ENCODE results near the gene ATXN10.

ATXN10 gene

GRCh38 chr22:45768490-45768889 is 96.9 kb downstream of the ATXN10 start:
- no peak for FAIRE-seq

- FAIRE-seq, result no peak
Observed at GRCh38 chr22:45769569-45770210, 98.1 kb downstream of the ATXN10 start.

GRCh38 chr22:45770506-45770905 is 98.9 kb downstream of the ATXN10 start:
- FAIRE-seq, result no peak

DNA sequence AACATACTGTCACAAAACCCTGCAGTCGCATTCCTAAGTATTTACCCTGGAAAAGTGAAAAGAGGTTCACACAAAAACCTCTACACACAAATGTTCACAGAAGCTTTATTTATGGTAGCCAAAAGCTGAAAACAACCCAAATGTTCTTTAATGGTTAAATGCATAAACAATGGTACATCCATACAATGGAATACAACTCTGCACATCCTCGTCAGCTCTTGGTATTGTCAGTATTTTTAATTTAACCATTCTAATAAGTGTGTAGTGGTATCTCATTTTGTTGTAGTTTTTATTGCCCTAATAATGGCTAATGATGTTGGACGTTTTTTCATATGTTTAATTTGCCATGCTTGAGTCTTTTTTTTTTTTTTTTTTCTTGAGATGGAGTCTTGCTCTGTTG is 99.4 kb downstream of the ATXN10 start:
- FAIRE-seq, result no peak

GRCh38 chr22:45771711-45772110 is 100.1 kb downstream of the ATXN10 start:
- FAIRE-seq, result no peak

DNA sequence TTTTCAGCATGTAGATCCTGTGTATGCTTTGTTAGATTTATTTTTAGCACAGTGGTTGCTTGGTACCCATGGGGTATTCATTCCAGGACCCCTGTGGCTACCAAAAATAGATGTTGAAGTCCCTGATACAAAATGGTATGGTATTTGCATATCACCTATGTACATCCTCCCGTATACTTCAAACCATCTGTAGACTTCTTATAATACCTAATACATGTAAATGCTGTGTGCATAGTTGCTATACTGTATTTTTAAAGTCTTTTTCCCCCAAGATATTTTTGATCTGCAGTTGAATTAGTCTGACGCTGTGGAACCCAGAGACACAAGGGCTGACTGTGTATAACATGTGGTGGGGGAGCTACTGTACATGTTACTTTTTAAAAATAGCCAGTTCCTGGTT is 101.1 kb downstream of the ATXN10 start:
- no peak for FAIRE-seq

DNA sequence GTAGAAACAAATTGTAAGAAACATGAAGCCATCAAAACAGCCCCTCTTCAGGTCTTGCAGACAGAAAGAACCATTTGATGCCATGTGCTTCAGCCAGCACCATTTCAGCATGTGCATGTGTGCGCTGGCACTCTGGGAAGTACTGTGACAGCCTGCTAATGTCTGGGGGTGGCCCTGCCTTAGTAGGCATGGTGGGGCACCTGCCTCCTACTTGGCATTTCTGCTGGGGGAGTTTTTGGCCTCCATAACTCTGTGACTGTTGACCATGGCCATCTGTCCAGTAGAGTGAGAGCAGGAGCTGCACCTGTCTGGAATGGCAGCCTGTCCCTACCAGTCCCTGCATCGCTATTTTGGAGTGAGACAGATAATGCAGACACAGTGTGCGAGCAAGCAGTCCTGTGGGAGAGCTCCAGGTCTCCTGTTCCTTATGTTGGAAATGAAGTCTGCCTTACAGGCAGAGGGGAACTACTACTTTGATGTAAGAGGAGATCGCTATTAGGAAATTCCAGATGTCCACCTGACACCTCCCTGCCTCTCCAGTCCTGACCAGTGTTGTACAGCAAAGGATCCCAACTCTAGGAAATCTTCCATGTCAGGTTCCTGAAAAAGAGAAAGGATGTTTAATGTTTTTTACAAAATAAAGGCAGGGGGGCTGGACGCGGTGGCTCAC is 102.5 kb downstream of the ATXN10 start:
- no peak for FAIRE-seq

DNA sequence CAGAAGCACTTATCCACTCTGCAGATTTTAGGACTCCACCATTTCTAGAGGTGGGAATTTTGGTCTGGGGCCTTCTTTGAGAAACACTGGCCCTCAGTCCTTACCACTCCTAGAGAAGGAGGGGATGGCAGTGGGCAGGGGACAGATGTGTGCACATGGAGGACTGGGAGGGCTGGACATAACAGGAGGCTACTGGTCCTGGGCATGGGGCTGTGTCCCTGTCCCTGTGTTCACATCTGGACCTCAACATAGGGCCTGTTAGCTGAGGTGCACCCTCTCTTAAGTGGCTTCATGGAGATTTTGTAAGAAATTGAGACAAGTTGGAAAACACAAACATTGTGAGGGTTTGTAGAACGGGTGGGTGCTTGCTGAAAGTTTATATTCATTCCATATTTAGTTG is 103.4 kb downstream of the ATXN10 start:
- no peak for FAIRE-seq

- FAIRE-seq, result no peak
Observed at GRCh38 chr22:45775569-45776312, 104.1 kb downstream of the ATXN10 start.

DNA sequence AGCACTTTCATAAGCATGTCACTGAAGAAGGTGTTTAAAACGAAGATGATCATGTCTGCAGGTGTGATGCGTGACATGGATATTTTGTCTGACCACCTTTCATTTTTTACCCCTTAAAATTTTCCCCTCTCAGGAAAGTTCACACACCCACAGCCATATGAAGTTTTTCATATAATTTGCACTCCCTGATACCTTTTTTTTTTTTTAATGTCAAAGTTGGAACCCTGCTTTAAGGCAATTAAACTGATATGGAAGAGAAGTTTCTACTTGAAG is 104.6 kb downstream of the ATXN10 start:
- FAIRE-seq, result no peak

DNA sequence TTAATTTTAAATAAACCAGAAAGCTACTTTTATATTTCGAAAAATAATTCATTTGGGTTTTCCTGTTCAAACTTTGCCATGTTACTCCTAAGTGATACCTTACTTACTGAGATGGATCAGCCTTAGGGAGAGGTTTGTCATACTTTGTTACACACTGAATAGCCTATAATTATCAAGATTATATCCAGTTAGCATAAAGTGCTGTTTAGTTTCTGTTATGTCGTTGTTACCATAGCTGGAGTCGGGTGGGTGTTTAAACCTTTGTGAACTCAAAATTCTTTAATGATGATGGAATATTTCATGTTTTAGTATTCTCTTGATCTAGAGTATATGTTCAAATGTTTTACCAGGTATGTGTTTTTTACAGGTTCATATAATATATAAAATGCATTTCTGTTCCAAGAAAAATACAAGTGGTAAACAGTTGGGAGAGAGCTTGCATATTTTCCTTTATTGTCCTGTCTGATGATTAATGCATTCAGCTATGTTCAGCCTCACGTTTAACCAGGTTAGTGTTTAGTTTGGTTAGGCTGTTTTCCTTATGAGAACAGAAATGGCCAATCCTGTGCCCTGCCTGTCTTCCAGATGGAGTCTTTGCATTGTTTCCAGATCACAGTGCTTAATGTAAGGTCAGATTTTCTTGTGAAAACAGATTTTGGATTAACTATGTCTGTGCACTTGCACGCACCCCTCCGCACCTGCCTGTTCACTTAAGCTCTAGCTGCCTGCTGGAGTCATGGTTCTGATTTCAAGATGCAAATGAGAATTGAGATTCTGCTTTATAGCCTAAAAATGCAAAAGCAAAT is 105.6 kb downstream of the ATXN10 start:
- FAIRE-seq, result no peak

DNA sequence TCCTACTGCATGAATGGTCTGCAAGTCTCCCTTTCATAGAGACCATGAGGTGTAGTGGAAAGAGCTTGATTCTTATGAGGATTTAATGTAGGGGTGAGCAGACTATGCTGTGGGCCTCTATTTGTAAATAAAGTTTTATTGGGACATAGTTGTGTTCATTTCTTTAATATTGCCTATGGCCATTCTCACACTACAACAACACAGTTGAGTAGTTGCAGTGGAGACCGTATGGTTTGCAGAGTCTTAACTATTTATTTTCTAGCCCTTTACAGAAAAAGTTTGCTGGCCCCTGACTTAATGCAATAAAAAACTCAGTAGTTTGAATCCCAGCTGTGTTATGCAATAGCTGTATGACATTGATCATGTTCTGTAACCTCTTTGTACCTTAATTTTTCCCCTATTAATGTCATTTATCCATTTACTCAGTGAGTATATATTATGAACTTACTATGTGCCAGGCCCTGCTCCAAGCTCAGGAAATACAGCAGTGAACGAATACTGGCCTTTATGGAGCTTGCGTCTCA is 106.3 kb downstream of the ATXN10 start:
- FAIRE-seq, result no peak

DNA sequence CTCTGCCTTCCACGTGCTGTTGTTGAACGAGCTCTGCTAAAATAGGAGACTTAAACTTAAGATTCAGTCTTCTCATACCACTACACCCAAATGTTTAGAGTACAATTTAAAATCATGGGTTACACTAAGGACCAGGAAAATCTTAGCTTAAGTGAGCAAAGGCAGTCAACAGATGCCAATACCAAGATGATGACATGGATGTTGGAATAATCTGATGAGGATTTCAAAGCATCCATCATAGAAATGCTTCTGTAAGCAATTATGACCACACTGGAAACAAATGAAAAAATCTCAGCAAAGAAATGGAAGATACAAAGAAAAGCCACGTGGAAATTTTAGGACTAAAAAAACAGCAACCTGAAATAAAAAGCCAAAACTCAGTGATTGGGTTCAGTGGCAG is 109.8 kb downstream of the ATXN10 start:
- FAIRE-seq, result no peak

- no peak for FAIRE-seq
Observed at GRCh38 chr22:45781966-45782365, 110.3 kb downstream of the ATXN10 start.

DNA sequence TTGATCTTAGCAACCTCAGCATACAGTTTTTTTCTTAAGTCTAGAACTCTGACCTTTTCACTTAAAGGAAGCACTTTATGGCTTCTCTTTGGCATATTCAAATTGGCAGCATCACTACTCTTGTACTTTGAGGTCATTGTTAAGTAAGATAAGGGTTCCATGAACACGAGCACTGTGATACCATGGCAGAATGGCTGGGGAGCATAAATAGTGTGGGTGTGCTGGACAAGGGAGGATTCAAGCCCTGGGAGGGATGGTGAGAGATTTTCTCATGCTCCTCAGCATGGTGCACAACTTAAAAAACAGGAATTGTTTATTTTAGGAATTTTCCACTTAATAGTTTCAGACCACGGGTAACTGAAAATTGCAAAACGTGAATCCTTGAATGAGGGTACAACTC is 111.4 kb downstream of the ATXN10 start:
- no peak for FAIRE-seq

GRCh38 chr22:45783690-45784089 is 112.1 kb downstream of the ATXN10 start:
- FAIRE-seq, result no peak

DNA sequence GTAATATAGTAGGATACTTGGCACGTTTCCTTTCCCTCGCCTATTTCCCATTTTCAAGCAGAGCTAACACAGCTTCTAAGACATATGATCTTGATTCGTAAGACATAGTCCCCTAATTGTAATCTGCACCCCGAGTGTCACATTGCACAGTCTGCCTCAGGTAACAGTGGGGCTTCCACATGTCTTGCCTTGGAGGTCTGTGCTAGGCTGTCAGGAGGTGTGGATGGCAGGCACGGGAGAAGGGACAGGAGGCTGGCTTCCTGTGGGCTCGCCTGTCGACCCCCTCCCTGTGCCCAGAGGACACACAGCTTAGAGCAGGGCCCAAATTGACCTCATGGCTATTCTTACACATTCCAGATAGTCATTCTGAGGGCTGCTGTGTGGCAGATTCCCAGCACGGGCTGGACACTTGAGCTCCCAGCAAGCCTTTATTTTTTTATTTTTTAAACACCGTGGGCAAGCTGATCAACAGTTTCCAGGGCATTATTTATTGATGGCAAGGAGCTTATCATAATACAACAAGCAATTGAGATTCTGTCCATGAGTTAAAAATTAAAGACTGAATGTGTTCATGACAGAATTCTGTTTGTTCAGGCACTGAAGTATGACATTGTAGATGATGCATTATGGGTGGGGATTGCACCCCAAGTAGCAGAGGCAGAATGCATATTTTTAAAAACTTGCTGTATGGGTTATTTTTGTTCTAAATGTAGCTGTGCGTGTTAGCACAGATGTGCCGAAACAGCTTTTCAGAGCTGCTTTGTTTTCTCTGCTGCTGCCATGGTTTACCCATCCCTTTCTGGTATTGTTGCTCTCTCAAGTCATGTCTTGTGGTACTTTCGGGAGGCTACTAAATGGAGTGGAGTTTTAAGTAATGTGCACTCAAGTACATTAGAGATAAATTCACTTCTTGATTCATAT is 113.0 kb downstream of the ATXN10 start:
- no peak for FAIRE-seq

DNA sequence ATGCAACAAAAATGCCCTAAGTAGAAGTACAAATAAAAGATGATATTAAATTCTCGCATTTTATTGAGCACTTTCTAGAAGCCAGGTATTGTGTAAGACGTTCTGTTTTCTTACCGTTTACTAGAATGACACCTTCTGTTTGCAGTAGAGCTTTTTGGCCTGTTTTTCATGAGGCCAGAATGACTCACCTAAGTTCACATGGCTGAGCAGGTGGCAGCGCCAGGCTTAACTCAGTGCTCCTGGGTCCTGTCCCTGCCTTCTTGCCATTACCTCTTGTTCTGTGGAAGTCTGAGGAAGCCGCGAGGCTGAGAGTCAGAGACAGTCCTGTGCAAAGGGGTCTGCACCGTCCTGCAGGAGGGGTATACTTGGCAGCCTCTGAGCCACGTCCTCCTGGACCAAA is 113.8 kb downstream of the ATXN10 start:
- no peak for FAIRE-seq

DNA sequence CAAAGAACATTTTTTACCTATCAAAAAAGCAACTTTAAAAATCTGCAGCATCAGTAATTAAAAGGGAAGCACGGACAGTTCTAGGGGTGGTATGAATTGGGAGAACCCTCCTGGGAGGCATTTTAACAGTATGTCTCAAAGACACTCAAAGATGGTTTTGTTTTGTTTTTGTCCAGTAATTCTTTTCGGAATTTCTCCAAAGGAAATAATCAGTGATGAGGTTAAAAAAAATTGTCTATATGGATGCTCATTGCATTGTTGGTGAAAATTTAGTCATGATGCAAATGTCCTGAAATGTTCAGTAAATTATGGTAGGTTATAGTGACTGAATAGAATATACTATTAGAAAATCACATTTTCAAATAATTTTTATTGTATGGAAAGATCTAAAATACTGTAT is 115.1 kb downstream of the ATXN10 start:
- no peak for FAIRE-seq

- FAIRE-seq, result no peak
Observed at GRCh38 chr22:45787759-45788158, 116.1 kb downstream of the ATXN10 start.

DNA sequence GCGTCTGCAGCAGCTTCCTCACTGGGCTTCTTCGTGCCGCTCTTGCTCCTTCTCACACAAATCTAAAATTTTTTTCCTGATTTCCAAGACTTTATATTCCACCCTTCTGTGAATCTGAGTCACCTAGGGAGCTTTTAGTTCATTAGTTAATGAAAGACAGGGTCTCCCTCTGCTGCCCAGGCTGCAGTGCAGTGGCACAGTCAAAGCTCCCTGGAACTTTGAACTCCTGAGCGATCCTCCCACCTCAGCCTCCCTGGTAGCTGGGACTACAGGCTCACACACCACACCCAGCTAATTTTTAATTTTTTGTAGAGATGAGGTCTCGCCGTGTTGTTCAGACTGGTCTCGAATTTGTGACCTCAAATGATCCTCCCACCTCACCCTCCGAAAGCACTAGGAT is 116.9 kb downstream of the ATXN10 start:
- FAIRE-seq, result no peak

GRCh38 chr22:45790401-45790800 is 118.8 kb downstream of the ATXN10 start:
- no peak for FAIRE-seq
